ENCODE data around the gene GPR152.

DNA sequence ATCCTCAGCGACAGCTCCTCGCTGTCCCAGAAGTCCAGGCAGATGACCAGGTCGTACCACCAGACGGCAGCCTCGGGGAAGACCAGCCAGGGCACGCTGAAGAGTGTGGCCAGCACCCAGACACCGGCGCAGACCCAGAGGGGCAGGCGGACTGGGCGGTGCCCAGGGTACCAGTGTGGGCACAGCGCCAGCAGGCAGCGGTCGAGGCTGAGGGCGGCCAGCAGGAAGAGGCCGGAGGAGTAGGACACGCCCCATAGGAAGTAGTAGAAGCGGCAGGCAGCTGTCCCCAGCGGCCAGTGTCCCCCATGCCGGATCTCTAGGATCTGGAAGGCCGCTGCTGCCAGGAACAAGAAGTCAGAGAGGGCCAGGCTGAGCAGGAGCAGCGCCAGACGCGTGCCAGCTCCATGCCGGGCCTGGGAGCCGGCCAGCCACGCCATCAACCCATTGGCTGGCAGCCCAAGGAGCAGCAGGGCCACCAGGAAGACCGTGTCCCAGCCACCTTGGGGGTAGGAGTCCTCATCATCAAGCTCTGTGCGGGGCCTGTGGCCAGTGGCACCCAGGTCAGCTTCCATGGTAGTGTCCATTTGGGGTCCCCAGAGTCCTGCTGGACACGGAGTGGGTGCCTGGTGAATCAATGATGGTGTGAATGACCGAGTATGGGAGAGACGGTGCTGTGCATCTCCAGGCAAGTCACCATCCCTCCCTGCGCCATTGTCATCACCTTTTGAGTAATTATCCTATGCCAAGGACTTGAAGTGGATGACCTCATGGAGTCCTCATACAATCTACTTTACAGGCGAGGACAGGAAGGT, at the start of gene GPR152:
- no peak for TF ChIP-seq EZH2 (IDR thresholded peaks at IDR 0.05; ENCODE audit: borderline replicate concordance, low read length)
- TF ChIP-seq, protein P1, sequence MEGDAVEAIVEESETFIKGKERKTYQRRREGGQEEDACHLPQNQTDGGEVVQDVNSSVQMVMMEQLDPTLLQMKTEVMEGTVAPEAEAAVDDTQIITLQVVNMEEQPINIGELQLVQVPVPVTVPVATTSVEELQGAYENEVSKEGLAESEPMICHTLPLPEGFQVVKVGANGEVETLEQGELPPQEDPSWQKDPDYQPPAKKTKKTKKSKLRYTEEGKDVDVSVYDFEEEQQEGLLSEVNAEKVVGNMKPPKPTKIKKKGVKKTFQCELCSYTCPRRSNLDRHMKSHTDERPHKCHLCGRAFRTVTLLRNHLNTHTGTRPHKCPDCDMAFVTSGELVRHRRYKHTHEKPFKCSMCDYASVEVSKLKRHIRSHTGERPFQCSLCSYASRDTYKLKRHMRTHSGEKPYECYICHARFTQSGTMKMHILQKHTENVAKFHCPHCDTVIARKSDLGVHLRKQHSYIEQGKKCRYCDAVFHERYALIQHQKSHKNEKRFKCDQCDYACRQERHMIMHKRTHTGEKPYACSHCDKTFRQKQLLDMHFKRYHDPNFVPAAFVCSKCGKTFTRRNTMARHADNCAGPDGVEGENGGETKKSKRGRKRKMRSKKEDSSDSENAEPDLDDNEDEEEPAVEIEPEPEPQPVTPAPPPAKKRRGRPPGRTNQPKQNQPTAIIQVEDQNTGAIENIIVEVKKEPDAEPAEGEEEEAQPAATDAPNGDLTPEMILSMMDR (IDR thresholded peaks at IDR 0.05; ENCODE audit: low read length) = no peak

Measured in OCI-LY1 (cell line).